UCSD-AML1 (cell line): ENCODE measurements around the gene MRTFA.
"Not testable (repeated sequence)": the region's sequence is repeated elsewhere in the genome, so short reads cannot be mapped to it uniquely, and the experiment has no call there.

ENCODE experiments used
- DNase-seq: peaks from one replicate; lab custom pipeline; 2025; ENCODE audit not compliant: unreplicated experiment; lab: John Stamatoyannopoulos, UW

Gene MRTFA

DNA sequence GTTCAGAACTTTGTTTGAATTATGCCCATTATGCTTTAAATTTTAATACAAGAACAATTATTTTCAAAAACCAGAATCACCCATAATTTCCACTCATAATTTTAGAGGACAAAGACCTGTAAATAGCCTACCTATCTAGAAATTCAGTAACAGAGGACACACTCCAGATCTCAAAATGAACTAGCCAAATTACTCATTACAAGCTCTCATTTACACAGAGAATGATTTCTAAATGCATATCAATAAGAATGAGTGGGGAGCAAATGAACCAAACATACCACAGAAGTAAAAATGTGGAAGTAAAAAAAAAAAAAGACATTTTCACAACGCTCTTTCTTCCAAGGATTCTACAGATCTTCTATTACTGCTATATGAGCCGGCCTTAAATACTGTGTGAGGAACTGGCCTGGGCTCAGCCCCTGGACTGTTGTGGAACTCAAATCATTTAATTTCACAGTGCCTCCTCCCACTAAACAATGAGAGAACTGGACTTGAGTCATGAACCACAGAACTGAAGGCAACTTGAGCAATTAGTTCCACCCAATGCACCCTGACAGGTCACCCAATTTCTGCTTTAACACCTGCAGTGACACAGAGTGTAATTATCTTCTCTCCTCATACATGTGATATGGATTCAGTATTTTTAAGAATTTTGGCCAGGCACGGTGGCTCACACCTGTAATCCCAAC is 8.0 kb downstream of the MRTFA start:
- no peak for DNase-seq

DNA sequence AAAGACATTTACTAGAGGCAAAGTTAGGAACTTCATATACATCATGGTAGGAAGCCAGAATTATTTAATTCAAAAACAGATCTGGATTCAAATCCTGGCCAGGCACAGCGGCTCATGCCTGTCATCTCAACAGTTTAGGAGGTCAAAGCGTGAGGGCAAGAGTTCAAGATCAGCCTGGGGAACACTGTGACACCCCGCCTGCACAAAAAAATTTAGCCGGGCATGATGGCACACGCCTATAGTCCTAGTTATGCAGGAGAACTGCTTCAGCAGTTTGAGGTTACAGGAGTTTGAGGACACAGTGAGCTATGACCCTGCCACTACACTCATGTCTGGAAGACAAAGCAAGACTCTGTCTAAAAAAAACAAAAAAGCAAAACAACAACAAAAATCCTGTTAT is 8.9 kb downstream of the MRTFA start:
- no peak for DNase-seq

DNA sequence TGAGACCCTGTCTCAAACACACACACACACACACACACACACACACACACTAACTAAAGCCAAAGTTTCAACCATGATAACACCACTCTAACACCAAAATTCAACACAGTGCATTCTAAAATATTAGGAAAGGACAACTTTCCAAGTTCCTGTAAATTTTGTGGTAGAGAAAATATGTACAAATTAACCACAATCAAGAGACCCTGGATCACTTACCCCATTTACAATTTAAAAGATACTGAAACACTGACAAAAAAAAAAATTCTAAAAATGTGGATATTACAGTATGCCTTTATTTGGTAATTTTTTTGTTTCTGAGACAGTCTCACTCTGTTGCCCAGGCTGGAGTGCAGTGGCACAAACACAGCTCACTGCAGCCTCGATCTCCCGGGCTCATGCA is 9.7 kb downstream of the MRTFA start:
- DNase-seq = no peak

DNA sequence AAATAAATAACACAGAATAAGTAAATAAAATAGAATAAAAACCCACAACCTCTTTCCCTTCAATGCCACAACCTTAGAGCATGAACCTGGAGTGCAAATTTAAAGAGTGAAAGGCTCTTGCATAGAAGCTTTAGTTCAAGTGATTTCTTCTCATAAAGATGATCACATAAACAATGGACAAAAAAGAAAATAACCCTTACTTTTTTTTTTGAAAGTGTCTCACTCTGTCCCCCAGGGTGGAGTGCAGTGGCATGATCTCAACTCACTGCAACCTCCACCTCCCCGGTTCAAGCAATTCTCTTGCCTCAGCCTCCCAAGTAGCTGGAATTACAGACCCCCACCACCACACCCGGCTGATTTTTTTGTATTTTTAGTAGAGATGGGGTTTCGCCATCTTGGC is 10.7 kb downstream of the MRTFA start:
- not testable (repeated sequence) for DNase-seq

DNA sequence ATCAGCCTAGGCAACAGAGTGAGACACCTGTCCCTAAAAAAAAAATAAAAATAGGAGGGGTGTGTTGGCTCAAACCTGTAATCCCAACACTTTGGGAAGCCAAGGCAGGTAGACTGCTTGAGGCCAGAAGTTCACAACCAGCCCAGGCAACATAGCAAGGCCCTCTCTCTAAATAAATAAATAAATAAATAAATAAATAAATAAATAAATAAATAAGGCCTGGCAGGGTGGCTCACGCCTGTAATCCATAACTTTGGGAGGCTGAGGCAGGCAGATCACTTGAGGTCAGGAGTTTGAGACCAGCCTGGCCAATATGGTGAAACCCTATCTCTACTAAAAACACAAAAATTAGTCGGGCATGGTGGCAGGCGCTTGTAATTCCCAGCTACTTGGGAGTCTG is 11.2 kb downstream of the MRTFA start:
- not testable (repeated sequence) for DNase-seq

DNA sequence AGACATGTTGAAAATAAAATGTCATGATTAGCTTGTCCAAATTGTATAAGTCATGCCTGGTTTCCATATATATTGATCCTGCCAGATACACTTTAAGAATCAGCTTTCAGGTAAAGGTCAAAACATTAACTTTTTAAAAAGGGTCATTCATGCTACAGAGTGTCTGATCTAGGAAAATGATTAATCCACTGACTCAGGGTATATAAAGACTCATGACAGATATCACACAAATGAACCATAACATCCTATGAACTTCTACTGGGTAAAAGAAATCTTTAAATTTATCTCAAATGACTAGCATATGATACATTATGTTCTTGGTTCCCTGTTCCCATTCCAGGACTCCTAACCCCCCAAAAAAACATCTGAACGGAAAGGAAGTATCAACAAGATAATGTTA is 11.7 kb downstream of the MRTFA start:
- DNase-seq = no peak

DNA sequence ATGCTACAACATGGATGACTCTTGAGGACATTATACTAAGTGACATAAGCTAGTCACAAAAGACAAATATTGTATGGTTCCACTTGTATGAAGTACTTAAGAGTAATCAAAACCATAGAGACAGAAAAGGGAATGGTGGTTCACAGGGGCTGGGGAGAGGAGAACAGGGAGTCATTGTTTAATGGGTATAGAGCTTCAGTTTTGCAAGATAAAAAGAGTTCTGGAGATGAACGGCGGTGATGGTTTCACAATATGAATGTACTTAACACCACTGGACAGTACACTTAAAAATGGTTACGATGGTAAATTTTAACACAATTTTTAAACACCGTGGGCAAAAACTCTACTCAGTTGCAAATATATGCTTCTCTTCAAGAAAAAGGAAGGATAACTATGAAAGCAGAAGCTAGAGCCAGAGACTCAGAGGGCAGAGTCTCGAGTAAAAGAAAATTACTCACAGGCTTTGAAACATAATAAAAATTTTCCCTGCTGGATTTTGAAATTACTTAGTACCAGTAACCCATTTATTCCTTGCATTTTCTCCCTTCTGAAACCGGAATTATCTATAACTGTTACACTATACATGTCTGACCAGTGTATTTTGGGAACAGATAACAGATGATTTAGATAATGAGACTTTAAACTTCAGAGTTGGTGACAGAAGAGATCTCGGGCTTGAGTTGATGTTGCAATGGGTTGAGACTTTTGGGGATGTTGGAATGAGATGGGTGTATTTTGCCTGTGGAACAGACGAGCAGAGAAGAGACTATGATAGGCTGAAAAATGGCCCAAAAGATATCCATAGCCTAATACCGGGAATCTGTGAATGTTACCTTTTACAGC is 15.0 kb downstream of the MRTFA start:
- no peak for DNase-seq

DNA sequence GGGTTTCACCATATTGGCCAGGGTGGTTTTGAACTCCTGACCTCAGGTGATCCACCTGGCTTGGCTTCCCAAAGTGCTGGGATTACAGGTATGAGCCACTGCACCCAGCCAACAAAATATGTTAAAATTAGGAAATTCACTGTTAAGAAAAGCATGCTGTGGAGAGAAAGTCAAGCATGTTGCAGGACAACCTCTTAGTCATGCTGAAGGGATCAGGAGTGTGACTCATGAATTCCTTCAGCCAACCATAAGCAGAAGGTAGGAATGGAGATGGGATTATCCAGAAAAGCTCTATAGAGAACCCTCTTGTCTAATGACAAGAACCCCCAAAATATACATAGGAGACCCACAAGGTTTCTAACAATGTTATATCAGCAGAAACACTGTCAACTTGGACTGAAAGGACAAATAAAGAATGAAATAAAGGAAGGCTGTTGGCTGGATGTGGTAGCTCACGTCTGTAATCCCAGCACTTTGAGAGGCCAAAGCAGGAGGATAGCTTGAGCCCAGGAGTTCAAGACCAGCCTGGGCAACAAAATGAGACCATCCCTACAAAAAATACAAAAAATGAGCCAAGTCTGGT is 16.0 kb downstream of the MRTFA start:
- DNase-seq = no peak

DNA sequence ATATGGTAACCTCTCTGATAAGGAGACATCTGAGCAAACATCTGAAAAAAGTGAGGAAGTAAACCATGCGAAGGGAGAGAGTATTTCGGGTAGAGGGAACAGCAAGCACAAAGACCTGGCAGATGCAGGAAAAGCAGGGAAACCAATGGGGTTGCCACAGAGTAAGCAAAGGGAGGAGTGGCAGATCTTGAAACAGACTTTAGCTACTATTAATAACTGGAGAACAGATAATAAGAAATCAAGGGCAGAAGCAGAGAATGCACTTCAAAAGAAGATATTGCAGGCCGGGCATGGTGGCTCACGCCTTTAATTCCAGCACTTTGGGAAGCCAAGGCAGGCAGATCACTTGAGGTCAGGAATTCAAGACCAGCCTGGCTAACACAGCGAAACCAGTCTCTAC is 18.1 kb downstream of the MRTFA start:
- DNase-seq = no peak

DNA sequence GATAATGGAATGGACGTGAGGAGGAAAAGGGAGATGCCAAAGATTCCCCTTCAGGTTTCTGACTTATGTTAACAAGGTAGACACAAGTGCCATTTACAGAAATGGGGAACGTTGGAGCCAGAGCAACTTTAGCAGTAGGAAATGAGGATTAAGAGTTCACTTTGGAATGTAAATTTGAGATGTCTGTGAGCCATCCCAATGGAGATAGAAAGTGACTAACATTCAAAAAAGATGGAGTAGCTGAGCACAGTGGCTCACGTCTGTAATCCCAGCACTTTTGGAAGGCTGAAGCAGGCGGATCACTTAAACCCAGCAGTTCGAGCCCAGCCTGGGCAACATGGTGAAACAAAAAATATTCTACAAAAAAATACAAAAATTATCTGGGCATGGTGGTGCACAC is 19.9 kb downstream of the MRTFA start:
- DNase-seq = no peak

DNA sequence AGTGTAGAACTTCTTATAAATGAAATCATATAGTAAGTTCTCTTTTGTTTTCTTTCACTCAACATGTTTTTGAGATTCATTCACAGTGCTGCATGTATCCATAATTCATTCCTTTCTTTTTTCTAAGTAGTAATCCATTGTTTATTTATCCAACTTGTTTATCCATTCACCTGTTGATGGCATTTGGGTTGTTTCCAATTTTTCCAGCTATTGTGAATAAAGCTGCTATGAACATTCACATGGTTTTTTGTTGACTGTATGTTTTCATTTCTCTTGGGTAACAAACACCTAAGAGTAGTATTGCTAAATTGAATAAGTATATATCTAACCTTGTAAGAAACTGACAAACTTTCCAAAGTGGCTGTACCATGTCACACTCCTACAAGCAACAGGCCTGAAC is 23.5 kb downstream of the MRTFA start:
- no peak for DNase-seq

DNA sequence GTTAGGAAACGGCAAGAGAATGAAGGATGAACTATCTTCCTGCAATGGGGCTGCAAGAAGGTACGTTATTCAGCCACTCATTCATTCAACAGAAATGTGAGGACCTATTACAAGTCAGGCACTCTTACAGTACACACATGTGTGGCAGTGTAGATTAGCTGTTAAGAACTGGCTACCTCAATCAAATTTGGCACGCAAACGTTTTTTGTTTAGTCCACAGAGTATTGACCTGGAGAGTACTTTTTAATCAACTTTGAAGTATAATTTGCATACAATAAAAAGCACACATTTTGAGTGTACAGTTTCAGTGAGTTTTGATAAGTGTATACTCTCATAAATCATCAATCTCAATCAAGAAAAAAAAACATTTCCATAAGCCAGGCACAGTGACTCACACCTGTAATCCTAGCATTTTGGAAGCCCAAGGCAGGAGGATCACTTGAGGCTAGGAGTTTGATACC is 24.2 kb downstream of the MRTFA start:
- no peak for DNase-seq

DNA sequence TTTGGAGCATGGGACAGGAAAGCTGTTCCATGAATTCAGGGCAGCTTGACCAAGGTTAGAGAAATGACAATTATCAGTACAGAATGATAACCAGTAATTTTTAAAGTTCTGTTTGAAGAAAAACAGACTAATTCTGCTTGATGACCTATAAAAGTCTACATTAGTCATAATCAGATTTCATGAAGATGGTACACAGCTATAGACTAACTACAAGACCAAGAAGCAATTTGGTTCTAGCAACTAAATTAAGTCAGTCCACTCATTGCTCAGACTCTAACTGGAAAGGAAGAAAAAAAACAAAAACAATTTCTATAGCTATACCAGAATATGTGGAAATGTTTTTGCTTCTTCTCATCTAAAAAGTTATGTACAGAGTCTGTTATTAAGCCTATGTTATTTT is 24.9 kb downstream of the MRTFA start:
- no peak for DNase-seq

DNA sequence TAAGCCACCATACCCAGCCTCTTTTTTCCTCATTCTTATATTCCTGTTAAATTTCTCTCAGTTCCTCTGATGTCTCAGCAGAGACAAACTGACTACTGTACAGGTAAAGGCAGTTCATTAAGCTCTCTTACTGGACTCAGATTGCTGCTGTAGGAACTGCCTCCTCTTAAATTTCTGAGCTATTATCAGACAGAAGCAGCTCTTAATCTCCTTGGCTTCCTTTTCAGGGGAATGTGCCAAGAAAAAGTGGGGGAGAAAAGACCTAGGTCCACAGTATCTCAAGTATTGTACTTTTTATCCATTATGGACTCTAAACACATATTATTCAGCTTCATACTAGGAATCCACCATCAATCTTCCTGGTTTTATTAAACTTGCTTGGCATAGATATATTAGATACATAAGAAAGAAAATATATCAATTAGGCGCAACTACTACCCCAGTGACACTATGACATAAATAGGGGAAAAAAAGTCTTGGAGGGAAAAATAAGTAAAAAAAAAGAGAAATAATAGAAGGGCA is 26.1 kb downstream of the MRTFA start:
- DNase-seq = no peak

DNA sequence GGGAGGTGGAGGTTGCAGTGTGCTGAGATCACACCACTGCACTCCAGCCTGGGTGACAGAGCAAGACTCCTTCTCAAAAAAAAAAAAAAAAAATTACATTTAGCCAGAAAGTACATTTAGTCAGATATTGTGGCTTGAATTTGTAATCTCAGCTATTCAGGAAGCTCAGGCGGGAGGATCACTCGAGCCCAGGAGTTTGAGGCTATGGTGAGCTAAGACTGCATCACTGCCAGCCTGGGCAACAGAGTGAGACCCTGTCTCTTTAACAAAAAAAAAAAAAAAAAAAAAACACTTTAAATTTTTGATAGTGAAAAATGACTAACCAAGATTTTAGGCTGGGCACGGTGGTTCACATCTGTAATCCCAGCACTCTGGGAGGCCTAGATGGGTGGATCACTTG is 27.3 kb downstream of the MRTFA start:
- DNase-seq = no peak

DNA sequence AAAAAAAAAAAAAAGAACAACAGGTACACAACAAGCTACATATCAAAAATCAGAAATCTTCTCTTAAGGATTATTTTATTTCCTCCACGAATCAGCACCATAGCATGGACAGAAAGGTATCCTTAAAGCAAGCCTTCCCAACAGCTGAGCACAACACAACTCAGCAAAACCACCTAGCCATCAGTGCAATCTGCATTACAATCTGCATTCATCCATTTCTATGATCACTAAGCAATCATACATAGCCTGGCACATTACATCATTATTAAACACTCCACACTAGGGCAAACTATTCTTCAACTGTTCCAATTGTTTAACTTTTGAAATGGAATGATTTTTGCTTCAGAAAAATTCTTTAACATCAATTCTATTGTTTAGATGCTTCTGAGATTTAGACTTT is 29.0 kb downstream of the MRTFA start:
- no peak for DNase-seq

DNA sequence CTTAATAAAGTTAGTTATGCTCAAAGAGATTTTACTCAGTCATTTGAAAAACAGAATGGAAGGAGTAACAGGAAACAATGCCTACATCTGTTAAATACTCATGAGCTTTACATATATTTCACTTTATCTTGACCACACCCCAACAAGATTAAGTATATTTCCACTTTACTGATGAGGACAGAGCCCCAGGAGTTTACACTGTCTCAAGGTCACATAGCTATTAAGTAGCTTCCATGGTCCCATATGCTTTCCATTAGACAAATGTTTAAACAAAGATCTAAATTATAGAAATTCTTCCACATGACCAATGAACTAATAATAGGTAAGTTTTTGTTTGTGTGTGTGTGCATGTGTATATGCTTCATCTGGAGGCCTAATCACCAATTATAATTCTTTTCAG is 30.2 kb downstream of the MRTFA start:
- no peak for DNase-seq

DNA sequence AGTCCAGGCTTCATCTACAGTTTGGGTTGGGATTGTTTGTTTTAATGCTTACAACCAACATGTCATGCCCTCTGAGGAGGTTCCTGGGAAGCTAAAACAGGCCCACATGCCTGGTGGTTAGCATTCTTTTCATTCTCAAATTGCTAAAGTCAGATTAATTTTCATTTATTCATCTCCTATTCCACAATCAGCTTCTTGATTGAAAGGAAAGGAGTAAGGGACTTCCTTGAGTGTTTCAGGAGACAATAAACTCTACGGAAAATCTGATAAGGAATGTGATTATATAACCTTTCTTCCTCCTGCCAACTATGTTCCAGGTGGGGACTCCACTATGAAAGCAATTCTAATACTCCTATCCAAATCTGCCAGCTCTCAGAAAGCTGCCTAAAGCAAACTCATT is 30.8 kb downstream of the MRTFA start:
- DNase-seq = no peak

DNA sequence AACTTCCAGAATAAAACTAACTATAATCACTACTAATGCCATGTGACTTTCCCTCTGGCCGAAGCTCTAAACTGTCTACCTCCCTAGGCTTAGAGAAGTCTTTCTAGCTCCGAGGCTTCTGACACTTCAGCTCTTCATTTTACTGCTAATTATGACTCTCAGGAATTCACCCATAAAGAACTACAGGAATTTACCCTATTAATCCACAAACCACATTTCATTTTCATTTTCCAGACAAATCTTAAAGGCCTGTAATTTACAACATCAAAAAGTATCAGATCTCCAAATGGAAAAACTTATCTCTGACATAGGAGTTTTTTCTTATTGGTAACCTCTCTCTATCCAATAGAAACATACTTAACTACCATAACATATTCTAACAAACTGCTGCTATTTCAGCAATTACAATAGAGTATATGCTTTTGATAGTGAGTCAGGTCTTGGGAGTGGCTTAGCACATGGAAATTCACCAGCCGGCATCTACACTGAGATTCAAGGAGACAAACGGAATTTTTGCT is 33.4 kb downstream of the MRTFA start:
- DNase-seq = no peak

DNA sequence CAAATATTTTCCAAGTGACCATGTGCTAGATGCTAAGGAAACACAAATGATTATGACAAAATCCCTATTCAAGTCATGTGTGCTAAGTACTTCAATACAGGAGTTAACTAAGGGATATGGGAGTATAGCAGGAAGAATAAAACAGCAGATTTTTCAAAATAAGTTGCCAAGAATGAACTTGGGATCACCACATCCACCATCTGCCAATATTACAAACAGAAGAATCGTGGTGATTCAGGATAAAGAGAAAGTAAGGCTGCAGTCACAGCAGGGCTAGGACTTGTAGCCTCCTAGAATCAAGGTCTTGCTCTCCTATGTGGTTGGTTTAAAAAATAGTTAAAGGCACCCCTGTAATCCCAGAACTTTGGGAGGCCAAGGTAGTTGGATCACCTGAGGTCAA is 34.3 kb downstream of the MRTFA start:
- DNase-seq = no peak

DNA sequence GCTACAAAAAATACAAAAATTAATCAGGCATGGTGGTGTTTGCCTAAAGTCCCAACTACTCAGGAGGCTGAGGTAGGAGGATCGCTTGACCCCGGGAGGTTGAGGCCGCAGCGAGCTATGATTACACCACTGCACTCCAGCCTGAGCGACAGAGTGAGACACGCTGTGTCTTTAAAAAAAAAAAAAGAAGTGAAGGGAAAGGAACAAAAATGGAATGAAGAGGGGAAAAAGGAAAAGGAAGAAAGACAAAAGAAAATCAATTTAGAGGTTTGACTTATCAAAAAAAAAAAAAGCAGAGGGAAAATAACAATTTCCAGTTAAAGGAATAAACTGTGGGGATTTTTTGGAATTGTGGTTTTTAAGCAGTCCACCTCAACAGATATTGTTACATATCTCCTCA is 36.8 kb downstream of the MRTFA start:
- no peak for DNase-seq

DNA sequence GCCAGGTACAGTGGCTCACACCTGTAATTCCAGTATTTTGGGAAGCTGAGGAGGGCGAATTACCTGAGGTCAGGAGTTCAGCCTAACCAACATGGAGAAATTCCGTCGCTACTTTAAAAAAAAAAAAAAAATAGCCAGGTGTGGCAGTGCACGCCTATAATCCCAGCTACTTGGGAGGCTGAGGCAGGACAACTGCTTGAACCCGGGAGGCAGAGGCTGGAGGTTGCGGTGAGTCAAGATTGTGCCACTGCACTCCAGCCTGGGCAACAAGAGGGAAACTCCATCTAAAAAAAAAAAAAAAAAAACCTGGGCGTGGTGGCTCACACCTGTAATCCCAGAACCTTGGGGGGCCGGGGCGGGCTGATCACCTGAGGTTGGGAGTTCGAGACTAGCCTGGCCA is 37.8 kb downstream of the MRTFA start:
- DNase-seq = not testable (repeated sequence)
